Trophoblast cell (in vitro differentiated cells and primary cell): ENCODE measurements around the gene FREM1.
A peak's percentile ranks its signal among the peaks of the same experiment; 100 is the strongest.

ENCODE experiments used
- DNase-seq, 2 donors: peaks; one replicate each; pipeline ENCODE4 v3.0.0-alpha.2; 2016
- H2AFZ ChIP-seq: 2 replicates; pipeline ENCODE4 v1.6.1; 2013; ENCODE audit warnings: low read length, moderate library complexity, mild to moderate bottlenecking; ENCODE audit not compliant: insufficient read depth, poor library complexity
- H2AK5ac ChIP-seq: 2 replicates; pipeline ENCODE4 v1.6.1; 2013; ENCODE audit warnings: mild to moderate bottlenecking, low read length
- H2BK120ac ChIP-seq: 2 replicates; pipeline ENCODE4 v1.6.1; 2013; ENCODE audit warnings: low read length, mild to moderate bottlenecking, moderate library complexity; ENCODE audit not compliant: insufficient read depth, poor library complexity
- H2BK12ac ChIP-seq: 2 replicates; pipeline ENCODE4 v1.6.1; 2013; ENCODE audit warnings: mild to moderate bottlenecking, low read length, moderate library complexity
- H2BK5ac ChIP-seq: 2 replicates; pipeline ENCODE4 v1.6.1; 2013; ENCODE audit warnings: low read length, low read depth, moderate library complexity, mild to moderate bottlenecking; ENCODE audit not compliant: poor library complexity
- H3K14ac ChIP-seq: 2 replicates; pipeline ENCODE4 v1.6.1; 2013; ENCODE audit warnings: mild to moderate bottlenecking, low read length
- H3K18ac ChIP-seq: 2 replicates; pipeline ENCODE4 v1.6.1; 2013; ENCODE audit warnings: mild to moderate bottlenecking, low read length
- H3K23ac ChIP-seq: 2 replicates; pipeline ENCODE4 v1.6.1; 2013; ENCODE audit warnings: low read length
- H3K27ac ChIP-seq: 2 replicates; pipeline ENCODE4 v1.5.1; 2013; ENCODE audit warnings: low read depth, mild to moderate bottlenecking, inconsistent platforms, low read length, moderate library complexity
- H3K27me3 ChIP-seq: 2 replicates; pipeline ENCODE4 v1.6.1; 2013; ENCODE audit warnings: inconsistent platforms, mild to moderate bottlenecking, low read length, moderate library complexity; ENCODE audit not compliant: insufficient read depth
- H3K36me3 ChIP-seq, 2 experiments: 1 replicate in 1 of 2; 2 replicates in 1 of 2; pipeline ENCODE4 v1.6.1; 2013; ENCODE audit warnings: low read length in 2 of 2, mild to moderate bottlenecking in 2 of 2, moderate library complexity in 1 of 2; ENCODE audit not compliant: insufficient read depth in 2 of 2, control insufficient read depth in 1 of 2
- H3K4ac ChIP-seq: 2 replicates; pipeline ENCODE4 v1.6.1; 2013; ENCODE audit warnings: low read depth, mild to moderate bottlenecking, low read length, moderate library complexity
- H3K4me1 ChIP-seq, 2 experiments: 1 replicate in 1 of 2; 2 replicates in 1 of 2; pipeline ENCODE4 v1.6.1; 2013; ENCODE audit warnings: low read length in 2 of 2, mild to moderate bottlenecking in 2 of 2, moderate library complexity in 1 of 2; ENCODE audit not compliant: insufficient read depth in 2 of 2, control insufficient read depth in 1 of 2
- H3K4me2 ChIP-seq: 2 replicates; pipeline ENCODE4 v1.6.1; 2013; ENCODE audit warnings: inconsistent platforms, mild to moderate bottlenecking, low read length, moderate library complexity
- H3K4me3 ChIP-seq: 2 replicates; pipeline ENCODE4 v1.5.1; 2013; ENCODE audit warnings: mild to moderate bottlenecking, low read depth, low read length, inconsistent platforms
- H3K79me1 ChIP-seq: one replicate; pipeline ENCODE4 v1.6.1; 2013; ENCODE audit warnings: low read length
- H3K79me2 ChIP-seq: 2 replicates; pipeline ENCODE4 v1.6.1; 2013; ENCODE audit warnings: low read length, mild to moderate bottlenecking; ENCODE audit not compliant: control insufficient read depth, insufficient read depth, poor library complexity
- H3K9ac ChIP-seq: 2 replicates; pipeline ENCODE4 v1.6.1; 2013; ENCODE audit warnings: mild to moderate bottlenecking, low read length
- H3K9me3 ChIP-seq: 2 replicates; pipeline ENCODE4 v1.6.1; 2013; ENCODE audit warnings: low read depth, mild to moderate bottlenecking, control low read depth, inconsistent platforms, low read length; ENCODE audit not compliant: insufficient read depth
- H4K12ac ChIP-seq: 2 replicates; pipeline ENCODE4 v1.6.1; 2013; ENCODE audit warnings: low read depth, mild to moderate bottlenecking, low read length, moderate library complexity
- H4K8ac ChIP-seq: 2 replicates; pipeline ENCODE4 v1.6.1; 2013; ENCODE audit warnings: low read depth, mild to moderate bottlenecking, low read length, moderate library complexity
- H4K91ac ChIP-seq: one replicate; pipeline ENCODE4 v1.6.1; 2013; ENCODE audit warnings: low read depth, mild to moderate bottlenecking, low read length, moderate library complexity
- WGBS: extraction: QIAGEN DNeasy Blood & Tissue Kit; methylation state at CpG from one replicate; pipeline ENCODE4 v1.1.7; 2013; ENCODE audit warnings: missing lambda C conversion rate; ENCODE audit not compliant: insufficient read length, insufficient coverage; ENCODE audit errors: extremely low coverage; 5-methylcytosine and 5-hydroxymethylcytosine counted together

FREM1 gene

GRCh38 chr9:14932231-14932630 lies 22.0 kb upstream of the FREM1 start:
- no peak overlapping the region for H4K8ac ChIP-seq
- no peak for DNase-seq
- H3K14ac ChIP-seq = no peak overlapping the region
- H2BK12ac ChIP-seq = no peak overlapping the region
- no peak overlapping the region for H3K4ac ChIP-seq
- H3K79me2 ChIP-seq = no peaks in the 10 kb centered on the region
- H3K9me3 ChIP-seq = no peaks in the 10 kb centered on the region
- no peak overlapping the region for H3K23ac ChIP-seq
- no peak overlapping the region for H3K4me2 ChIP-seq
- no peak overlapping the region for H2BK120ac ChIP-seq
- no peak overlapping the region for H3K9ac ChIP-seq
- H3K79me1 ChIP-seq = peaks cover 4% of the 10 kb centered on the region
- H3K27me3 ChIP-seq = no peaks in the 10 kb centered on the region
- H2BK5ac ChIP-seq = no peak overlapping the region
- no peak overlapping the region for H3K27ac ChIP-seq
- no peak overlapping the region for H3K4me3 ChIP-seq
- no peak overlapping the region for H2AK5ac ChIP-seq
- H2AFZ ChIP-seq = no peak overlapping the region
- H3K4me1 ChIP-seq = no peaks in the 10 kb centered on the region
- no peak overlapping the region for H4K12ac ChIP-seq
- H4K91ac ChIP-seq = peak overlapping the region; percentile 8
- H3K36me3 ChIP-seq = no peaks in the 10 kb centered on the region
- no peak overlapping the region for H3K18ac ChIP-seq

DNA sequence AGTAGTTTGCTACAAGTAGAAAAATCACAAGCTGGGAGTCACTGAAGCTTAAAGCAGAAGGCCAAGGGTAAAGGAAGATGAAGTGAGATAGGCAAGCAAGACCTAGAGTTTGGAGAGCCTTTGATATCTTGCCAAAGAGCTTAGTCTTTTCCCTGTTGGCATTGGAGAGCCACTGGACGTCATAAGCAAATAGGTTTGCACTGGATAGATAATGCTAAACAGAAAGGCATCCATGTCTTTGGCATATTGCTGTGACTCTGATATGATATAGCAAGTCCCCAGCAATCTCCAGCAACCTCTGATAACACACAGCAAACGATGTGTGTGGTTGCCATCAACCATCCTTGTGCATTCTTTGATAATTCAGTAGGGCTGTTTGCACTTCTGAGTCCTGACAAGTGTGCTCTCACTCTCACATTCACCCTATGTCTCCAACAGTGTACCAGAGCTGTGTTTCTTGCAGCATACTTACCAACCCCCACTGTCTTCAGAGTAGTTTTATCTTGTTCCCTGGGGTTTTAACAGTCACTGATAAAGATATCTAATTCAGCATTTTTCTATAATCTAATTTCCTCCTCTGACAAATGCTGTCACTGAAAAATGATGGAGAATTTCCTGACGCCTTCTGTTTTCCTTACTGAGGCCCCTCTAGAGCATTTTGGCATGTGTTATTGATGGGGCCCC lies 16.9 kb upstream of the FREM1 start:
- Histone ChIP-seq H3K36me3 (no peaks in the 10 kb centered on the region), H3K14ac (no peak overlapping the region), H2BK5ac (no peak overlapping the region), H3K4ac (no peak overlapping the region), H3K9ac (no peak overlapping the region), H2AFZ (no peak overlapping the region), H4K12ac (no peak overlapping the region), H4K91ac (no peak overlapping the region), H3K79me1 (no peaks in the 10 kb centered on the region), H2BK12ac (no peak overlapping the region), H3K18ac (no peak overlapping the region), H3K27ac (no peak overlapping the region), H3K23ac (no peak overlapping the region), H3K4me3 (no peak overlapping the region), H4K8ac (no peak overlapping the region), H2BK120ac (no peak overlapping the region), H2AK5ac (no peak overlapping the region), H3K4me1 (no peaks in the 10 kb centered on the region), H3K27me3 (no peaks in the 10 kb centered on the region), H3K79me2 (no peaks in the 10 kb centered on the region), H3K9me3 (no peaks in the 10 kb centered on the region), H3K4me2 (no peak overlapping the region)
- WGBS = no CpG with 5 or more reads among the region's 3 CpGs
- no peak for DNase-seq

- no peak overlapping the region for H2BK120ac ChIP-seq
- H3K18ac ChIP-seq = no peak overlapping the region
- no CpG with 5 or more reads among the region's 7 CpGs for WGBS
- peak; percentile 21 to 75 for DNase-seq
- no peak overlapping the region for H4K12ac ChIP-seq
- H3K9me3 ChIP-seq = no peaks in the 10 kb centered on the region
- H3K4ac ChIP-seq = no peak overlapping the region
- no peaks in the 10 kb centered on the region for H3K79me2 ChIP-seq
- no peak overlapping the region for H3K4me3 ChIP-seq
- H3K27me3 ChIP-seq = no peaks in the 10 kb centered on the region
- no peak overlapping the region for H4K8ac ChIP-seq
- no peak overlapping the region for H3K14ac ChIP-seq
- no peak overlapping the region for H2BK12ac ChIP-seq
- H3K9ac ChIP-seq = no peak overlapping the region
- no peak overlapping the region for H3K4me2 ChIP-seq
- no peaks in the 10 kb centered on the region for H3K4me1 ChIP-seq
- no peaks in the 10 kb centered on the region for H3K36me3 ChIP-seq
- no peak overlapping the region for H3K23ac ChIP-seq
- H2BK5ac ChIP-seq = no peak overlapping the region
- H2AFZ ChIP-seq = no peak overlapping the region
- no peak overlapping the region for H2AK5ac ChIP-seq
- H4K91ac ChIP-seq = no peak overlapping the region
- no peak overlapping the region for H3K27ac ChIP-seq
- H3K79me1 ChIP-seq = no peaks in the 10 kb centered on the region
These were observed 14.3 kb upstream of the FREM1 start for GRCh38 chr9:14924230-14925219.

DNA sequence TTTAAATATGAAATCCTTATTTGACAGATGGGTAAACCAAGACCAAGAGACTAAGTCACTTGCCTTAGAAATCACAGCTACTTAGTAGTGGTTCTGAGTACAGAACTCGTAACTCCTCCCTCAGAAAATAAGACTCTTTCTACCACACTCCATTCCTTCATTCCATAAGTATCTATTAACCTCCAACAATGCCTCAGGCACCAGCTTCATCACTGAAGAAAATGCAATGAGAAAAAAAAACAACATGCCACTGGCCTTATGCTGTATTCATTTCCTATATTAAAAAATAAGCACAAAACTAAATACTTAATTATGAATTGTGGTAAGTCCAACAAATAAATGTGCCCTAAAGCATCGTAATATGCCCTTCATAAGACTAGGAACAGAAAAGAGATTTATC lies 13.5 kb upstream of the FREM1 start:
- Histone ChIP-seq H3K4me3 (no peak overlapping the region), H3K4me2 (no peak overlapping the region), H3K4me1 (no peaks in the 10 kb centered on the region), H3K14ac (no peak overlapping the region), H3K79me2 (no peaks in the 10 kb centered on the region), H2AK5ac (no peak overlapping the region), H3K27me3 (no peaks in the 10 kb centered on the region), H3K27ac (no peak overlapping the region), H4K12ac (no peak overlapping the region), H2AFZ (no peak overlapping the region), H2BK5ac (no peak overlapping the region), H4K8ac (no peak overlapping the region), H4K91ac (no peak overlapping the region), H3K79me1 (no peaks in the 10 kb centered on the region), H3K4ac (no peak overlapping the region), H2BK120ac (no peak overlapping the region), H3K9me3 (no peaks in the 10 kb centered on the region), H3K9ac (no peak overlapping the region), H2BK12ac (no peak overlapping the region), H3K36me3 (no peaks in the 10 kb centered on the region), H3K18ac (no peak overlapping the region), H3K23ac (no peak overlapping the region)
- peak; percentile 53 to 85 for DNase-seq
- no CpG with 5 or more reads among the region's 2 CpGs for WGBS
